K562 (cell line): Measurements from ENCODE around the gene ZBTB8B. TPM values are rescaled to one million over a fixed set of nuclear protein-coding genes. Genes with fewer than 3 reads are reported as not detected.

ENCODE experiments used
- ATAC-seq: fragments of 200-7000 bp; cut with Tn5 transposase; 3 replicates; pipeline ENCODE4 v1.9.1; 2020; ENCODE audit warnings: moderate library complexity
- BruUV-seq: library from RNA; stranded (reverse); fragments of 400-500 nt; replicated peaks from 2 replicates; lab custom pipeline; 2021; lab: Mats Ljungman, UMichigan
- CTCF ChIA-PET: fragments of 300-600 bp; formaldehyde crosslinking; extraction: SDS; loops from one replicate; lab custom pipeline; 2021; ENCODE audit warnings: low intra/inter-chr PET ratio; lab: Yijun Ruan, JAX
- POLR2A ChIA-PET: fragments of 300-600, 350-650 bp; sonication (Branson Sonifier 250); formaldehyde crosslinking; extraction: SDS; loops from one replicate; lab custom pipeline; 2021; ENCODE audit warnings: antibody characterized with exemption, inconsistent platforms; lab: Yijun Ruan, JAX
- DNase-seq, 4 experiments: peaks; one replicate each; pipeline versions ENCODE4 v3.0.0 to v3.0.0-alpha.2; 2011 to 2018; ENCODE audit warnings: low spot score in 3 of 4, mixed read lengths in 3 of 4; ENCODE audit errors: extremely low read depth in 1 of 4
- FAIRE-seq: peaks from 2 replicates; lab custom pipeline; 2011; peaks lifted over from hg19 to GRCh38; lab: Jason Lieb, UNC
- H2AFZ ChIP-seq: 2 replicates; pipeline ENCODE4 v1.6.0; 2011; ENCODE audit warnings: low read depth, low read length, control low read depth, inconsistent platforms
- H3K27ac ChIP-seq: fragments of 200-600 bp; 3 replicates; pipeline ENCODE4 v1.8.0; 2011; ENCODE audit warnings: low read depth, mild to moderate bottlenecking, control low read depth, inconsistent platforms, low read length, moderate library complexity, mixed read lengths; ENCODE audit errors: extremely low read depth
- H3K27me3 ChIP-seq, 2 experiments: fragments of 300-600 bp in 1 of 2; 2 replicates in 1 of 2; 3 replicates in 1 of 2; pipeline versions ENCODE4 v1.6.0 to v1.8.0; 2011; ENCODE audit warnings: inconsistent platforms in 2 of 2, low read length in 2 of 2, mild to moderate bottlenecking in 1 of 2, mixed read lengths in 1 of 2, moderate library complexity in 1 of 2; ENCODE audit not compliant: control insufficient read depth in 2 of 2, insufficient read depth in 2 of 2
- H3K36me3 ChIP-seq: fragments of 300-600 bp; 3 replicates; pipeline ENCODE4 v1.8.0; 2011; ENCODE audit warnings: mild to moderate bottlenecking, low read length, inconsistent platforms; ENCODE audit not compliant: control insufficient read depth, insufficient read depth
- H3K4me1 ChIP-seq, 2 experiments: fragments of 200-600 bp in 1 of 2; replicated peaks in 1 of 2; 2 replicates in 1 of 2; 3 replicates in 1 of 2; pipeline versions ENCODE4 v1.5.1 to v1.8.0; 2011; ENCODE audit warnings: inconsistent platforms in 2 of 2, low read length in 2 of 2, mild to moderate bottlenecking in 1 of 2, mixed read lengths in 1 of 2, moderate library complexity in 1 of 2; ENCODE audit not compliant: control insufficient read depth in 2 of 2, insufficient read depth in 2 of 2
- H3K4me2 ChIP-seq: 2 replicates; pipeline ENCODE4 v1.6.1; 2011; ENCODE audit warnings: low read length, control low read depth, inconsistent platforms, mixed read lengths; ENCODE audit not compliant: insufficient read depth
- H3K4me3 ChIP-seq: fragments of 200-600 bp; sonication (generic), shearing (Covaris generic); 2 replicates; pipeline ENCODE4 v1.5.1; 2016; ENCODE audit warnings: control low read depth, inconsistent platforms
- H3K79me2 ChIP-seq: fragments of 200-600 bp; 3 replicates; pipeline ENCODE4 v1.8.0; 2011; ENCODE audit warnings: low read length, inconsistent platforms; ENCODE audit not compliant: control insufficient read depth, insufficient read depth
- H3K9ac ChIP-seq, 2 experiments: 2 replicates each; pipeline versions ENCODE4 v1.6.0 to v1.6.1; 2011; ENCODE audit warnings: low read depth in 2 of 2, low read length in 2 of 2, control low read depth in 1 of 2, inconsistent platforms in 1 of 2, mild to moderate bottlenecking in 1 of 2, mixed read lengths in 1 of 2; ENCODE audit not compliant: insufficient read depth in 1 of 2
- H3K9me1 ChIP-seq: one replicate; pipeline ENCODE4 v1.6.0; 2011; ENCODE audit warnings: inconsistent platforms, mild to moderate bottlenecking, low read length, moderate library complexity; ENCODE audit not compliant: control insufficient read depth, insufficient read depth
- H3K9me3 ChIP-seq: replicated peaks from 2 replicates; pipeline ENCODE4 v1.5.1; 2011; ENCODE audit warnings: low read depth, low read length, inconsistent platforms; ENCODE audit not compliant: control insufficient read depth, insufficient read depth
- H4K20me1 ChIP-seq: replicated peaks from 2 replicates; pipeline ENCODE4 v1.6.1; 2011; ENCODE audit warnings: low read length, inconsistent platforms, mixed read lengths; ENCODE audit not compliant: control insufficient read depth, insufficient read depth
- DMBX1 ChIP-seq: fragments of 250-450 bp; sonication (Bioruptor Pico); IDR thresholded peaks from 2 replicates; pipeline ENCODE4 v1.8.0; 2022; ENCODE audit warnings: inconsistent platforms, mild to moderate bottlenecking, moderate library complexity, borderline replicate concordance
- ELF4 ChIP-seq: fragments of 450-650 bp; formaldehyde crosslinking; IDR thresholded peaks from 2 replicates; pipeline ENCODE4 v1.4.0; 2022; ENCODE audit warnings: missing genetic modification characterization
- HDAC2 ChIP-seq: fragments of 450-650 bp; IDR thresholded peaks from 2 replicates; pipeline ENCODE4 v1.6.1; 2016; ENCODE audit warnings: mild to moderate bottlenecking
- HNRNPLL ChIP-seq: fragments of 200-400 bp; formaldehyde crosslinking; IDR thresholded peaks from 2 replicates; pipeline ENCODE4 v1.6.1; 2017; ENCODE audit warnings: low read length, low read depth, mild to moderate bottlenecking; ENCODE audit not compliant: poor library complexity, severe bottlenecking
- MCM3 ChIP-seq: fragments of 450-650 bp; IDR thresholded peaks from 2 replicates; pipeline ENCODE4 v1.6.1; 2016
- NR4A1 ChIP-seq, 2 experiments: fragments of 250-450 bp in 1 of 2; fragments of 450-650 bp in 1 of 2; sonication (Bioruptor Pico) in 1 of 2; IDR thresholded peaks; 2 replicates each; pipeline versions ENCODE4 v1.4.0 to v1.6.1; 2016 to 2020; ENCODE audit warnings: mild to moderate bottlenecking in 2 of 2, missing compliant biosample characterization in 1 of 2, missing genetic modification characterization in 1 of 2, moderate library complexity in 1 of 2
- PHTF2 ChIP-seq: fragments of 250-450 bp; sonication (Bioruptor Pico); IDR thresholded peaks from 2 replicates; pipeline ENCODE4 v1.5.0; 2021; ENCODE audit warnings: mild to moderate bottlenecking
- PRDM10 ChIP-seq: fragments of 450-650 bp; IDR thresholded peaks from 2 replicates; pipeline ENCODE4 v1.6.1; 2018; ENCODE audit not compliant: partially characterized antibody
- SMAD1 ChIP-seq: fragments of 150-350 bp; IDR thresholded peaks from 2 replicates; pipeline ENCODE4 v1.6.1; 2014; ENCODE audit warnings: low read length, low read depth; ENCODE audit not compliant: partially characterized antibody
- THRAP3 ChIP-seq: fragments of 450-650 bp; IDR thresholded peaks from 2 replicates; pipeline ENCODE4 v1.6.1; 2016; ENCODE audit warnings: mild to moderate bottlenecking, inconsistent platforms, borderline replicate concordance
- ZNF512 ChIP-seq: IDR thresholded peaks from 2 replicates; pipeline ENCODE4 v1.6.1; 2016; ENCODE audit warnings: missing genetic modification characterization, missing compliant biosample characterization
- WGBS: fragments of 100-300 bp; shearing (Covaris generic); methylation state at CpG from one replicate; pipeline ENCODE4 v1.1.6; 2016; ENCODE audit warnings: low coverage, mixed read lengths; ENCODE audit not compliant: insufficient coverage; ENCODE audit errors: missing lambda C conversion rate; 5-methylcytosine and 5-hydroxymethylcytosine counted together
- in situ Hi-C: fragments of 300-500 bp; cut with MboI; formaldehyde crosslinking; loops from 4 replicates; pipeline ENCODE4 v1.15.0; 2018; ENCODE audit warnings: inconsistent platforms, mixed read lengths
- intact Hi-C: fragments of 100-400 bp; cut with micrococcal nuclease; formaldehyde crosslinking; loops from 2 replicates; pipeline ENCODE4 v1.14.2; 2022
- polyA plus RNA-seq, 8 experiments: library from polyadenylated mRNA; depleted of rRNA in 4 of 8; stranded (reverse) in 5 of 8; unstranded in 3 of 8; fragments of >200 nt; fragmentation: Nextera tagmentation in 2 of 8; fragmentation: Illumina TruSeq in 1 of 8; extraction: Ambion mirVana in 2 of 8; extraction: Trizol in 1 of 8; gene quantifications; 2 replicates each; pipeline versions ENCODE4 v1.2.1 to v1.2.3, GENCODE V29; 2011 to 2014; ENCODE audit warnings: inconsistent platforms in 1 of 8, missing spikeins in 1 of 8
- total RNA-seq, 7 experiments: library from RNA; depleted of rRNA in 6 of 7; stranded (reverse); fragments of >200 nt in 6 of 7; fragmentation: Illumina TruSeq in 2 of 7; extraction: Trizol in 2 of 7; gene quantifications; 2 replicates each; pipeline versions ENCODE4 v1.2.1 to v1.2.3, GENCODE V29; 2011 to 2021; ENCODE audit warnings: low replicate concordance in 1 of 7

Gene ZBTB8B
- total and polyA plus RNA-seq, 9 of the 15 experiments (the other 6 are each of a cell fraction or from before 2014, with no cell fraction given): not detected

DNA sequence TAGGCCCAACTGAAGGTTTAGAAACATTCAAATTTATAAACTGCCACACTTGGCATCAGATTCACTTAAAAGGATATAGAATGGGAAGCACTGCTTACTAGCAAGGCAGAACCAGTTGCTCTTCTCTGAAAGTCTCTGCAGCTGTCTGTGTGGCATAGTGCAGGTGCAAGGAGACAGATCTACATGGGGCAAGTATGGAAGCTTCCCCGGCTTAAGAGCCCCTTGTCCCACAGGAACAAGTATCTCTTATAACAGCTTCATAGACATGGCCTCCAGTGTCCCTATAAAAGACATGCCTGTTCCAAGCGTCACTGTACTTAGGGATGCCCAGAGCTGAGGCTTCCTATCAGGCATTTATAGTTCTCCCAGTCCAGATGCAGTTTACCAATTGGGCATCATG is 26.5 kb downstream of the ZBTB8B start (continued):
- TF ChIP-seq HNRNPLL (no peak), MCM3 (no peak), HDAC2 (no peak), PHTF2 (no peak)

GRCh38 chr1:32494196-32494595 is 29.3 kb downstream of the ZBTB8B start:
- no peak overlapping the region for H3K4me2 ChIP-seq
- no peak overlapping the region for H3K4me3 ChIP-seq
- H3K36me3 ChIP-seq: no peaks in the 10 kb centered on the region
- 0% methylated on average over 1 of the region's 1 CpG for WGBS
- in situ Hi-C loops (no loop called here), intact Hi-C loops (no loop called here)
- peak in 1 of 4 experiments; percentile 18 for DNase-seq
- ATAC-seq: no peak
- no peaks in the 10 kb centered on the region for H3K79me2 ChIP-seq
- H3K9me1 ChIP-seq: no peaks in the 10 kb centered on the region
- H3K9me3 ChIP-seq: no peaks in the 10 kb centered on the region
- ChIA-PET CTCF (no interaction called here), POLR2A (interaction anchor here (0.6 to 3.0 kb wide), 2 partner anchors 13 to 17 kb away, joined by 4 to 10 read pairs; no protein-coding TSS in a partner anchor)
- no peaks in the 10 kb centered on the region; a peak in 3 of 5 replicates for H3K4me1 ChIP-seq
- H4K20me1 ChIP-seq: peaks cover 3% of the 10 kb centered on the region; the same call in 1 of the 2 replicates
- no peak overlapping the region for H3K27ac ChIP-seq
- H2AFZ ChIP-seq: no peak overlapping the region
- FAIRE-seq: no peak
- no TSS peak for BruUV-seq
- H3K27me3 ChIP-seq: peaks cover 13 to 15% of the 10 kb centered on the region in 2 experiments
- H3K9ac ChIP-seq: no peak overlapping the region
- no peak for TF ChIP-seq THRAP3
- no peak for TF ChIP-seq ELF4 (CRISPR knock-in tag)
- 0 out of 2 replicates have a peak, but pooled peaks have one; percentile 23 for TF ChIP-seq DMBX1 (CRISPR knock-in tag)
- no peak for TF ChIP-seq ZNF512 (tag)
- no peak for TF ChIP-seq NR4A1 (CRISPR knock-in tag; IDR thresholded peaks at IDR 0.05)
- peak; percentile 85 for TF ChIP-seq NR4A1 (tag; IDR thresholded peaks at IDR 0.05)
- no peak for TF ChIP-seq SMAD1
- TF ChIP-seq PRDM10: peak; percentile 82
